Prostate gland (tissue), 2 donors: ENCODE results near the gene PLXDC2.

ENCODE experiments used
- CTCF ChIP-seq, 4 experiments: fragments of 200-600 bp in 2 of 4; fragments of 450-650 bp in 2 of 4; sonication (generic) in 2 of 4; IDR thresholded peaks; 1 replicate in 3 of 4; 2 replicates in 1 of 4; pipeline ENCODE4 v1.5.1; 2016 to 2019; ENCODE audit warnings: antibody characterized with exemption in 4 of 4, mild to moderate bottlenecking in 2 of 4, moderate library complexity in 2 of 4
- POLR2A ChIP-seq: fragments of 450-650 bp; IDR thresholded peaks from one replicate; pipeline ENCODE4 v1.6.1; 2016; ENCODE audit warnings: antibody characterized with exemption, mild to moderate bottlenecking

- TF ChIP-seq CTCF (IDR thresholded peaks at IDR 0.05) (no peak), POLR2A (no peak)
Observed at GRCh38 chr10:19971343-19972052, 155.3 kb downstream of the PLXDC2 start.
